ENCODE data around the gene OCA2.
"Not testable (repeated sequence)": the region's sequence is repeated elsewhere in the genome, so short reads cannot be mapped to it uniquely, and the experiment has no call there.

The OCA2 gene

GRCh38 chr15:27757052-27757451 lies 342.1 kb downstream of the OCA2 start:
- DNase-seq = no peak

GRCh38 chr15:27752691-27753090 lies 346.4 kb downstream of the OCA2 start:
- DNase-seq = no peak

GRCh38 chr15:27747997-27748396 lies 351.1 kb downstream of the OCA2 start:
- no peak for DNase-seq

- DNase-seq = no peak
These were observed 352.6 kb downstream of the OCA2 start for GRCh38 chr15:27746401-27746955.

- DNase-seq = no peak
These were observed 354.5 kb downstream of the OCA2 start for GRCh38 chr15:27744641-27745040.

- DNase-seq = no peak
These were observed 355.5 kb downstream of the OCA2 start for GRCh38 chr15:27743638-27744037.

- no peak for DNase-seq
These were observed 356.2 kb downstream of the OCA2 start for GRCh38 chr15:27742751-27743477.

- no peak for DNase-seq
These were observed 357.8 kb downstream of the OCA2 start for GRCh38 chr15:27741226-27741860.

GRCh38 chr15:27734785-27735495 lies 364.2 kb downstream of the OCA2 start:
- no peak for DNase-seq

GRCh38 chr15:27731776-27732175 lies 367.3 kb downstream of the OCA2 start:
- no peak for DNase-seq

- no peak for DNase-seq
These were observed 368.2 kb downstream of the OCA2 start for GRCh38 chr15:27730868-27731267.

- no peak for DNase-seq
These were observed 373.4 kb downstream of the OCA2 start for GRCh38 chr15:27725731-27726130.

GRCh38 chr15:27723821-27724220 lies 375.3 kb downstream of the OCA2 start:
- no peak for DNase-seq

- no peak for DNase-seq
These were observed 377.0 kb downstream of the OCA2 start for GRCh38 chr15:27722102-27722501.

- DNase-seq = no peak
These were observed 384.4 kb downstream of the OCA2 start for GRCh38 chr15:27714675-27715074.

- not testable (repeated sequence) for DNase-seq
These were observed 385.3 kb downstream of the OCA2 start for GRCh38 chr15:27713850-27714249.

- DNase-seq = no peak
These were observed 391.9 kb downstream of the OCA2 start for GRCh38 chr15:27707257-27707656.

GRCh38 chr15:27706300-27706699 lies 392.8 kb downstream of the OCA2 start:
- DNase-seq = no peak

- no peak for DNase-seq
These were observed 394.1 kb downstream of the OCA2 start for GRCh38 chr15:27705056-27705455.
